Endothelial cell of hepatic sinusoid (primary cell): ENCODE results near the gene INHBB.

ENCODE experiments used
- in situ Hi-C: cut with HindIII; loops from 2 replicates; pipeline ENCODE4 v1.10.0; 2017; ENCODE audit warnings: low sequenced_read_pairs

The INHBB gene

GRCh38 chr2:120336749-120337148 lies 9.2 kb upstream of the INHBB start:
- in situ Hi-C loops, result no loop called here

- in situ Hi-C loops, result no loop called here
These were observed 7.9 kb upstream of the INHBB start for GRCh38 chr2:120338015-120338414.

GRCh38 chr2:120341977-120342376 lies 4.0 kb upstream of the INHBB start:
- in situ Hi-C loops, result loop anchor here (10.0 kb wide), 1 partner anchor 63 kb away; no protein-coding TSS in a partner anchor

GRCh38 chr2:120342446-120342845 lies 3.5 kb upstream of the INHBB start:
- in situ Hi-C loops, result loop anchor here (10.0 kb wide), 1 partner anchor 62 kb away; no protein-coding TSS in a partner anchor

- in situ Hi-C loops, result loop anchor here (10.0 kb wide), 1 partner anchor 62 kb away; no protein-coding TSS in a partner anchor
These were observed 2.9 kb upstream of the INHBB start for GRCh38 chr2:120343100-120343432.

- in situ Hi-C loops, result loop anchor here (10.0 kb wide), 1 partner anchor 61 kb away; no protein-coding TSS in a partner anchor
These were observed 2.4 kb upstream of the INHBB start for GRCh38 chr2:120343433-120344105.

- in situ Hi-C loops, result loop anchor here (10.0 kb wide), 1 partner anchor 60 kb away; no protein-coding TSS in a partner anchor
These were observed 1.5 kb upstream of the INHBB start for GRCh38 chr2:120344214-120344975.

GRCh38 chr2:120344976-120345581 lies 857 bp upstream of the INHBB start:
- in situ Hi-C loops, result loop anchor here (10.0 kb wide), 1 partner anchor 60 kb away; no protein-coding TSS in a partner anchor

- in situ Hi-C loops, result loop anchor here (10.0 kb wide), 1 partner anchor 59 kb away; no protein-coding TSS in a partner anchor
These were observed 328 bp upstream of the INHBB start for GRCh38 chr2:120345608-120346007.

GRCh38 chr2:120346667-120347358 lies 877 bp downstream of the INHBB start:
- in situ Hi-C loops, result loop anchor here (10.0 kb wide), 1 partner anchor 58 kb away; no protein-coding TSS in a partner anchor

GRCh38 chr2:120347396-120348060 lies 1.6 kb downstream of the INHBB start:
- in situ Hi-C loops, result loop anchor here (10.0 kb wide), 1 partner anchor 57 kb away; no protein-coding TSS in a partner anchor

GRCh38 chr2:120348134-120348736 lies 2.3 kb downstream of the INHBB start:
- in situ Hi-C loops, result loop anchor here (10.0 kb wide), 1 partner anchor 57 kb away; no protein-coding TSS in a partner anchor

- in situ Hi-C loops, result loop anchor here (10.0 kb wide), 1 partner anchor 56 kb away; no protein-coding TSS in a partner anchor
These were observed 3.0 kb downstream of the INHBB start for GRCh38 chr2:120348737-120349439.

GRCh38 chr2:120349440-120349921 lies 3.5 kb downstream of the INHBB start:
- in situ Hi-C loops, result loop anchor here (10.0 kb wide), 1 partner anchor 55 kb away; no protein-coding TSS in a partner anchor

- in situ Hi-C loops, result no loop called here
These were observed 4.1 kb downstream of the INHBB start for GRCh38 chr2:120350080-120350479.

- in situ Hi-C loops, result no loop called here
These were observed 4.9 kb downstream of the INHBB start for GRCh38 chr2:120350801-120351320.

GRCh38 chr2:120352696-120353590 lies 7.0 kb downstream of the INHBB start:
- in situ Hi-C loops, result no loop called here

- in situ Hi-C loops, result no loop called here
These were observed 7.6 kb downstream of the INHBB start for GRCh38 chr2:120353591-120353898.
